PC-9 (cell line): Measurements from ENCODE around the gene BMS1. TPM values are rescaled to one million over a fixed set of nuclear protein-coding genes. Genes with fewer than 3 reads are reported as not detected.

Experiments used
- BruUV-seq: library from RNA; stranded (reverse); fragments of 400-500 nt; replicated peaks from 2 replicates; lab custom pipeline; 2021; lab: Mats Ljungman, UMichigan
- CTCF ChIA-PET: fragments of 300-600 bp; sonication (Branson Sonifier 250); formaldehyde crosslinking; loops from one replicate; lab custom pipeline; 2022; ENCODE audit warnings: antibody characterized with exemption; lab: Charles Lee
- POLR2A ChIA-PET: fragments of 300-600 bp; sonication (Branson Sonifier 250); formaldehyde crosslinking; loops from one replicate; lab custom pipeline; 2022; ENCODE audit warnings: antibody characterized with exemption; ENCODE audit not compliant: unreplicated experiment; lab: Charles Lee
- DNase-seq, 2 experiments: peaks; one replicate each; pipeline versions ENCODE4 v3.0.0 to v3.0.0-alpha.2; 2015 to 2022; ENCODE audit warnings: mixed read lengths in 1 of 2
- H2AFZ ChIP-seq: fragments of 200-600 bp; sonication (generic); 2 replicates; pipeline ENCODE4 v1.8.1; 2017; ENCODE audit warnings: antibody characterized with exemption
- H3F3A ChIP-seq: fragments of 200-600 bp; sonication (generic); 2 replicates; pipeline ENCODE4 v1.8.1; 2017; ENCODE audit warnings: antibody characterized with exemption, mild to moderate bottlenecking, low read depth; ENCODE audit not compliant: insufficient read depth
- H3K27ac ChIP-seq: fragments of 200-600 bp; sonication (generic); 2 replicates; pipeline ENCODE4 v1.6.1; 2016; ENCODE audit warnings: mixed run types
- H3K27me3 ChIP-seq: fragments of 200-600 bp; sonication (generic); 2 replicates; pipeline ENCODE4 v1.6.1; 2016; ENCODE audit warnings: low read depth, mixed run types; ENCODE audit not compliant: insufficient read depth
- H3K36me3 ChIP-seq: fragments of 200-600 bp; sonication (generic); 2 replicates; pipeline ENCODE4 v1.6.1; 2016; ENCODE audit warnings: low read depth, mixed run types
- H3K4me1 ChIP-seq: fragments of 200-600 bp; sonication (generic); replicated peaks from 2 replicates; pipeline ENCODE4 v1.6.1; 2016; ENCODE audit warnings: mixed run types; ENCODE audit not compliant: insufficient read depth
- H3K4me2 ChIP-seq: fragments of 200-600 bp; sonication (generic); 2 replicates; pipeline ENCODE4 v1.6.1; 2017; ENCODE audit warnings: mixed run types
- H3K4me3 ChIP-seq: fragments of 200-600 bp; sonication (generic); 2 replicates; pipeline ENCODE4 v1.6.1; 2016; ENCODE audit warnings: mixed run types
- H3K79me2 ChIP-seq: fragments of 200-600 bp; sonication (generic); 2 replicates; pipeline ENCODE4 v1.6.1; 2017; ENCODE audit warnings: low read depth, mixed run types
- H3K9me2 ChIP-seq: fragments of 200-600 bp; sonication (generic); 2 replicates; pipeline ENCODE4 v1.8.1; 2017; ENCODE audit warnings: mild to moderate bottlenecking; ENCODE audit not compliant: insufficient read depth
- H3K9me3 ChIP-seq: fragments of 200-600 bp; sonication (generic); 2 replicates; pipeline ENCODE4 v1.8.1; 2016; ENCODE audit warnings: low read depth; ENCODE audit not compliant: insufficient read depth
- H4K20me1 ChIP-seq: fragments of 200-600 bp; sonication (generic); 2 replicates; pipeline ENCODE4 v1.8.1; 2017; ENCODE audit not compliant: insufficient read depth
- EZH2 ChIP-seq: fragments of 200-600 bp; sonication (generic); IDR thresholded peaks from 2 replicates; pipeline ENCODE4 v1.8.0; 2017; ENCODE audit warnings: antibody characterized with exemption, low read depth
- intact Hi-C: fragments of 100-400 bp; cut with micrococcal nuclease; formaldehyde crosslinking; loops from one replicate; pipeline ENCODE4 v1.10.0; 2022; ENCODE audit not compliant: unreplicated experiment
- total RNA-seq: library from RNA; stranded (reverse); gene quantifications from 2 replicates; pipeline ENCODE4 v1.2.3, GENCODE V29; 2021
- TF ChIP-seq, protein P1 (sequence below): fragments of 200-600 bp; sonication (generic); conservative IDR thresholded peaks from 2 replicates; pipeline ENCODE4 v1.6.1; 2017; ENCODE audit warnings: mixed run types, antibody characterized with exemption, mild to moderate bottlenecking, moderate library complexity

BMS1 gene
- total RNA-seq, 1 experiment from 2014 or later, result 20.0 TPM

DNA sequence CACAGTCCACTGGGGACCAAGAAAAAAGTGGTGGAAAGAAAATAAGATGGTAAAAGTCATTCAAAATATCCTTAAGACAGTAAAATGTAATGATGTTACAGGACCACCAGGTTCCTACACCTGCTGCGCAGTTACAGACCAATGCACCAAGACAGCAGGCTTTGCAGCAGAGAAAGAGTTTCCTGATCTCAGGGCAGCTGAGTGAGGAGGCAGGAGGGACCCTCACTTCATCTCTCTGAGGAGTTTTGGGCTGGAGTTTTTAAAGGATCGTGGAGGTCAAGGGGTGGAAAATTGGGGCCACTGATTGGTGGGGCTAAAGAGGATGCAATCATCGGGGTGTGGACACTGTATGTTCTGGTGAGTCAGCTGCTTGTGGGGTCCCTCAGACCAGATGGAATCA is 100.0 kb downstream of the BMS1 start:
- Histone ChIP-seq H3K4me2 (no peak overlapping the region), H2AFZ (no peak overlapping the region), H3K27me3 (peaks cover 39% of the 10 kb centered on the region), H3K4me3 (no peak overlapping the region), H3K27ac (no peak overlapping the region), H3K36me3 (no peaks in the 10 kb centered on the region), H4K20me1 (no peaks in the 10 kb centered on the region), H3K9me2 (no peaks in the 10 kb centered on the region), H3K79me2 (no peaks in the 10 kb centered on the region), H3K4me1 (no peaks in the 10 kb centered on the region), H3K9me3 (no peaks in the 10 kb centered on the region), H3F3A (no peaks in the 10 kb centered on the region)
- intact Hi-C loops, result no loop called here
- no TSS peak for BruUV-seq
- no peak for DNase-seq
- POLR2A ChIA-PET, result no interaction called here
- TF ChIP-seq, protein P1, sequence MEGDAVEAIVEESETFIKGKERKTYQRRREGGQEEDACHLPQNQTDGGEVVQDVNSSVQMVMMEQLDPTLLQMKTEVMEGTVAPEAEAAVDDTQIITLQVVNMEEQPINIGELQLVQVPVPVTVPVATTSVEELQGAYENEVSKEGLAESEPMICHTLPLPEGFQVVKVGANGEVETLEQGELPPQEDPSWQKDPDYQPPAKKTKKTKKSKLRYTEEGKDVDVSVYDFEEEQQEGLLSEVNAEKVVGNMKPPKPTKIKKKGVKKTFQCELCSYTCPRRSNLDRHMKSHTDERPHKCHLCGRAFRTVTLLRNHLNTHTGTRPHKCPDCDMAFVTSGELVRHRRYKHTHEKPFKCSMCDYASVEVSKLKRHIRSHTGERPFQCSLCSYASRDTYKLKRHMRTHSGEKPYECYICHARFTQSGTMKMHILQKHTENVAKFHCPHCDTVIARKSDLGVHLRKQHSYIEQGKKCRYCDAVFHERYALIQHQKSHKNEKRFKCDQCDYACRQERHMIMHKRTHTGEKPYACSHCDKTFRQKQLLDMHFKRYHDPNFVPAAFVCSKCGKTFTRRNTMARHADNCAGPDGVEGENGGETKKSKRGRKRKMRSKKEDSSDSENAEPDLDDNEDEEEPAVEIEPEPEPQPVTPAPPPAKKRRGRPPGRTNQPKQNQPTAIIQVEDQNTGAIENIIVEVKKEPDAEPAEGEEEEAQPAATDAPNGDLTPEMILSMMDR, result no peak
- no peak for TF ChIP-seq EZH2
- CTCF ChIA-PET, result no interaction called here

Other genes with a start within 250 kb of the BMS1 start
- 26.5 and 28.4 TPM in 2 replicates for gene ZNF33B, start 144.2 kb upstream of the BMS1 start, total RNA-seq